Glutamatergic neuron (in vitro differentiated cells): ENCODE measurements around the gene SLC39A9. TPM values are rescaled to one million over a fixed set of nuclear protein-coding genes. Genes with fewer than 3 reads are reported as not detected.
"Not testable (repeated sequence)": the region's sequence is repeated elsewhere in the genome, so short reads cannot be mapped to it uniquely, and the experiment has no call there.

Experiments
- DNase-seq: peaks from one replicate; pipeline ENCODE4 v3.0.0; 2022
- H3K27ac Mint-ChIP-seq: one replicate; pipeline ENCODE4 v1.8.0; 2020; ENCODE audit warnings: mild to moderate bottlenecking, mixed read lengths, inconsistent platforms; ENCODE audit not compliant: unreplicated experiment
- H3K27me3 Mint-ChIP-seq: one replicate; pipeline ENCODE4 v1.8.0; 2020; ENCODE audit warnings: mild to moderate bottlenecking, moderate library complexity, mixed read lengths, inconsistent platforms; ENCODE audit not compliant: unreplicated experiment
- H3K36me3 Mint-ChIP-seq: one replicate; pipeline ENCODE4 v1.8.0; 2020; ENCODE audit warnings: mild to moderate bottlenecking, mixed read lengths, inconsistent platforms; ENCODE audit not compliant: unreplicated experiment
- H3K4me1 Mint-ChIP-seq: one replicate; pipeline ENCODE4 v1.8.0; 2020; ENCODE audit warnings: mild to moderate bottlenecking, low read depth, mixed read lengths, inconsistent platforms; ENCODE audit not compliant: unreplicated experiment
- H3K4me3 Mint-ChIP-seq: one replicate; pipeline ENCODE4 v1.8.0; 2020; ENCODE audit warnings: mild to moderate bottlenecking, mixed read lengths, inconsistent platforms; ENCODE audit not compliant: unreplicated experiment
- H3K9me3 Mint-ChIP-seq: one replicate; pipeline ENCODE4 v1.8.0; 2020; ENCODE audit warnings: mild to moderate bottlenecking, moderate library complexity, mixed read lengths, inconsistent platforms; ENCODE audit not compliant: unreplicated experiment
- CTCF ChIP-seq: fragments of 200-600 bp; sonication (generic); IDR thresholded peaks from one replicate; pipeline ENCODE4 v1.5.0; 2021; ENCODE audit not compliant: partially characterized antibody, unreplicated experiment
- total RNA-seq: library from RNA; stranded (reverse); fragmentation: NEBNext Ultra II Directional; extraction: Animal tissue kit (Norgen Biotek cat#: 25700); gene quantifications from one replicate; pipeline ENCODE4 v1.2.1, GENCODE V29; 2021; ENCODE audit not compliant: unreplicated experiment

The SLC39A9 gene
- total RNA-seq, 1 donor from 2014 or later: 56.4 TPM

- no peaks in the 10 kb centered on the region for H3K27me3 Mint-ChIP-seq
These were observed 10.0 kb downstream of the SLC39A9 start for GRCh38 chr14:69408331-69408960.

GRCh38 chr14:69413483-69413882, 15.0 kb downstream of the SLC39A9 start:
- no peaks in the 10 kb centered on the region for H3K36me3 Mint-ChIP-seq
- H3K9me3 Mint-ChIP-seq: peaks cover 3% of the 10 kb centered on the region
- no peak overlapping the region for H3K27ac Mint-ChIP-seq
- no peak for TF ChIP-seq CTCF
- H3K4me1 Mint-ChIP-seq: no peaks in the 10 kb centered on the region
- DNase-seq: no peak
- no peak overlapping the region for H3K4me3 Mint-ChIP-seq
- H3K27me3 Mint-ChIP-seq: no peaks in the 10 kb centered on the region

More at GRCh38 chr14:69408331-69408960, 10.0 kb downstream of the SLC39A9 start:
- Mint-ChIP-seq H3K9me3 (no peaks in the 10 kb centered on the region), H3K4me1 (no peaks in the 10 kb centered on the region), H3K27ac (no peak overlapping the region), H3K36me3 (no peaks in the 10 kb centered on the region), H3K4me3 (no peak overlapping the region)
- TF ChIP-seq CTCF: no peak
- DNase-seq: no peak

GRCh38 chr14:69416087-69416486, 17.6 kb downstream of the SLC39A9 start:
- H3K27ac Mint-ChIP-seq, DNase-seq, H3K27me3 Mint-ChIP-seq, H3K9me3 Mint-ChIP-seq, H3K4me3 Mint-ChIP-seq, H3K36me3 Mint-ChIP-seq, H3K4me1 Mint-ChIP-seq: not testable (repeated sequence)

GRCh38 chr14:69423279-69423678, 24.8 kb downstream of the SLC39A9 start:
- TF ChIP-seq CTCF: no peak
- H3K9me3 Mint-ChIP-seq: peaks cover 2% of the 10 kb centered on the region
- H3K27me3 Mint-ChIP-seq: peaks cover 5% of the 10 kb centered on the region
- DNase-seq: no peak
- peaks cover 9% of the 10 kb centered on the region for H3K36me3 Mint-ChIP-seq
- no peaks in the 10 kb centered on the region for H3K4me1 Mint-ChIP-seq
- no peak overlapping the region for H3K4me3 Mint-ChIP-seq
- no peak overlapping the region for H3K27ac Mint-ChIP-seq

- Mint-ChIP-seq H3K4me1 (no peaks in the 10 kb centered on the region), H3K9me3 (no peaks in the 10 kb centered on the region), H3K27ac (no peak overlapping the region), H3K36me3 (peaks cover 9% of the 10 kb centered on the region), H3K27me3 (peaks cover 5% of the 10 kb centered on the region), H3K4me3 (no peak overlapping the region)
- DNase-seq: no peak
- TF ChIP-seq CTCF: no peak
These were observed 25.8 kb downstream of the SLC39A9 start for GRCh38 chr14:69424149-69424923.
